Cardiac muscle cell (in vitro differentiated cells and primary cell): ENCODE results near the gene PTBP3. TPM values are rescaled to one million over a fixed set of nuclear protein-coding genes. Genes with fewer than 3 reads are reported as not detected.

Experiments
- DNase-seq, 2 donors: peaks; one replicate each; pipeline versions ENCODE4 v3.0.0 to v3.0.0-alpha.2; 2010 to 2017; ENCODE audit warnings: low read depth in 1 of 2, low spot score in 1 of 2
- H3K27ac ChIP-seq: fragments of 200-600 bp; sonication (generic); 2 replicates; pipeline ENCODE4 v1.5.1; 2016
- H3K27me3 ChIP-seq: fragments of 200-600 bp; sonication (generic); 2 replicates; pipeline ENCODE4 v1.6.0; 2016; ENCODE audit warnings: control low read depth
- H3K36me3 ChIP-seq: fragments of 200-600 bp; sonication (generic); 2 replicates; pipeline ENCODE4 v1.5.1; 2016; ENCODE audit warnings: control low read depth
- H3K4me1 ChIP-seq: fragments of 200-600 bp; sonication (generic); 2 replicates; pipeline ENCODE4 v1.8.1; 2017; ENCODE audit warnings: low read depth, mild to moderate bottlenecking, mixed run types
- H3K4me3 ChIP-seq: fragments of 200-600 bp; sonication (generic); 2 replicates; pipeline ENCODE4 v1.5.1; 2016; ENCODE audit warnings: mild to moderate bottlenecking
- H3K9me3 ChIP-seq: fragments of 200-600 bp; sonication (generic); 2 replicates; pipeline ENCODE4 v1.5.1; 2017; ENCODE audit warnings: low read depth, mild to moderate bottlenecking, control low read depth
- polyA plus RNA-seq: library from polyadenylated mRNA; unstranded; fragments of >200 nt; fragmentation: Nextera tagmentation; extraction: Ambion mirVana; gene quantifications from 2 replicates; pipeline ENCODE4 v1.2.1, GENCODE V29; 2016
- total RNA-seq: library from RNA; depleted of rRNA; stranded (reverse); fragments of >200 nt; gene quantifications from 2 replicates; pipeline ENCODE4 v1.2.3, GENCODE V29; 2016
- TF ChIP-seq, protein P1 (sequence below): IDR thresholded peaks from 2 replicates; pipeline ENCODE4 v1.5.1; 2012; ENCODE audit warnings: low read depth, mild to moderate bottlenecking, low read length

Gene PTBP3
- total and polyA plus RNA-seq, 2 experiments from 2014 or later: 6.2 to 15.5 TPM

DNA sequence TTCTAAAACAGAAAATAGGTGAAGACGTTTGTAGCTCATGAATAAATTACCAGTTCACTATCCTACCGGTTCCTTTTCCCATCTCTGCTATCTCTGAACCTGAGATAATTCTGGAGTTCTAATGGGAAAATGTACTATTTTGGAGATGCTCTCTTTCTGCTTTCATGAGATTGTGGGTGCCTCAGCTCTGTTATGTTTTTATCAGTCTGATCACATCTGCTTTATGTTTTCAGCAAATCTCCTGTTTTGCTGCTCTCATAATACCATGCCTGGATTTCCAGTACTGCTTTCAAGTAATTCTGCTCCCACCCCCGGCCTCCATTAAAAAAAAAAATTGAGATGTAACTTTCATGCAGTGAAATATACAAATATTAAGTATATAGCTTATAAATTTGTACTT, 149.2 kb downstream of the PTBP3 start:
- DNase-seq: no peak
- H3K36me3 ChIP-seq: no peaks in the 10 kb centered on the region
- no peaks in the 10 kb centered on the region for H3K9me3 ChIP-seq
- no peaks in the 10 kb centered on the region for H3K27me3 ChIP-seq
- H3K27ac ChIP-seq: no peak overlapping the region
- TF ChIP-seq, protein P1, sequence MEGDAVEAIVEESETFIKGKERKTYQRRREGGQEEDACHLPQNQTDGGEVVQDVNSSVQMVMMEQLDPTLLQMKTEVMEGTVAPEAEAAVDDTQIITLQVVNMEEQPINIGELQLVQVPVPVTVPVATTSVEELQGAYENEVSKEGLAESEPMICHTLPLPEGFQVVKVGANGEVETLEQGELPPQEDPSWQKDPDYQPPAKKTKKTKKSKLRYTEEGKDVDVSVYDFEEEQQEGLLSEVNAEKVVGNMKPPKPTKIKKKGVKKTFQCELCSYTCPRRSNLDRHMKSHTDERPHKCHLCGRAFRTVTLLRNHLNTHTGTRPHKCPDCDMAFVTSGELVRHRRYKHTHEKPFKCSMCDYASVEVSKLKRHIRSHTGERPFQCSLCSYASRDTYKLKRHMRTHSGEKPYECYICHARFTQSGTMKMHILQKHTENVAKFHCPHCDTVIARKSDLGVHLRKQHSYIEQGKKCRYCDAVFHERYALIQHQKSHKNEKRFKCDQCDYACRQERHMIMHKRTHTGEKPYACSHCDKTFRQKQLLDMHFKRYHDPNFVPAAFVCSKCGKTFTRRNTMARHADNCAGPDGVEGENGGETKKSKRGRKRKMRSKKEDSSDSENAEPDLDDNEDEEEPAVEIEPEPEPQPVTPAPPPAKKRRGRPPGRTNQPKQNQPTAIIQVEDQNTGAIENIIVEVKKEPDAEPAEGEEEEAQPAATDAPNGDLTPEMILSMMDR: no peak
- H3K4me3 ChIP-seq: no peak overlapping the region
- H3K4me1 ChIP-seq: no peaks in the 10 kb centered on the region

DNA sequence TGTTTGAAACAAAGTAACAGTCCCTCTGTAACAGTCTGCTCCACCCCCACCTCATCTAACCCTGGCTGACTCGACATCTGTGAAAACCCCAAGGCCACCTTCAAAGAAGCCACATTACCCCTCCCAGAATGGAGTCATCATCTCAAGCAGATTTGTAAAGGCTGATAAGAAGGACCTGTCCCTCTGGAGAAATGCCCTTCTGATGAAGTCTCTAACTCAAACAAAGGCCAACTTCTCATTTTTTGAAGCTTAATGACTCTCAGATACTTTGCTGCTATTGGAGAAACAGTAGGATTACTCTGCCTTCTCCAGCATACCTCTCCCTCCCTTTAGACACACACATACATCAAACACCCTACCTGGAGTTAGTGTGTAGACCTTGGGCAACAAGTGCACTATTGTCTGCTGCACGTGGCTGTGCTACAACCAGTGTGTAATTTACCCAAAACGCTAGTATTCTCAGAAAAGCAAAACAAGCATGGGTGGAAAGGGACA, 153.0 kb downstream of the PTBP3 start:
- Histone ChIP-seq H3K27me3 (peaks cover 5% of the 10 kb centered on the region), H3K4me1 (no peaks in the 10 kb centered on the region), H3K9me3 (no peaks in the 10 kb centered on the region), H3K36me3 (no peaks in the 10 kb centered on the region), H3K27ac (no peak overlapping the region), H3K4me3 (no peak overlapping the region)
- TF ChIP-seq, protein P1: no peak
- no peak for DNase-seq

DNA sequence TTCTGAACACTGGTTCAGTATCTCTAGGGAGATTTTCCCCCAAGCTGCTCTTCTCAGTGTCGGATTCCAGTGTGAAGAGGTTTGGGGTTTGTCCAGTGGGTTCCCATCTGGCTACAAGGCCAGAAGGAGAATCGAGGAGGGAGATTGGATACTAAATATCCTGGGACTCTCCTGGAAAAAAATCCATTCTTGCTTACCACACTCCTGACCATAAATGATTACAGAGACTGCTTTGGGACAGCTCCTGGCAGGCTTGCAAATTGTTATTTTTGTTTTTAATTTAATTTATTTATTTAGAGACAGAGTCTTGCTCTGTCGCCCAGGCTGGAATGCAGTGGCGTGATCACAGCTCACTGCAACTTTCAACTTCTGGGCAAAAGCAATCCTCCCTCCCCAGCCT, 153.6 kb downstream of the PTBP3 start:
- no peak overlapping the region for H3K27ac ChIP-seq
- no peaks in the 10 kb centered on the region for H3K36me3 ChIP-seq
- no peak overlapping the region for H3K4me3 ChIP-seq
- H3K4me1 ChIP-seq: no peaks in the 10 kb centered on the region
- H3K27me3 ChIP-seq: peaks cover 5% of the 10 kb centered on the region
- H3K9me3 ChIP-seq: no peaks in the 10 kb centered on the region
- TF ChIP-seq, protein P1: no peak
- DNase-seq: no peak

DNA sequence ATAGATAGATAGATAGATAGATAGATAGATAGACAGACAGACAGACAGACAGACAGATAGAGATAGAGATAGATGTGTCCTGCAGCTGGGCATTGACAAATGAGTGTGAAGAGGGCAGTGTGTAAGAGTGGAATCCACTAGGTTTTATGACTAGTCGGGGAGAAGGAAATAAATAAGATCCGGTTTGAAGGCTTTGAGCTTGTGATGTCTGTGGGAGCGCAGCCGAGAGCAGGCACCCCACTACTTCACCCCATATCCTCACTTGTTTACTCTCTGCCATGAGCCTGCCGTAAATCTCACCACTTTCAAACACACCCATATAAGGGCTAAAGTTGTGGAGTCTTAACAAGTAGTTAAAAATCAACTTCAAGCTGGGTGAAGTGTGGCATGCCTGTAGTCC, 156.9 kb downstream of the PTBP3 start:
- TF ChIP-seq, protein P1: no peak
- Histone ChIP-seq H3K4me3 (no peak overlapping the region), H3K27ac (no peak overlapping the region), H3K4me1 (no peaks in the 10 kb centered on the region), H3K9me3 (no peaks in the 10 kb centered on the region), H3K36me3 (no peaks in the 10 kb centered on the region), H3K27me3 (peaks cover 5% of the 10 kb centered on the region)
- no peak for DNase-seq

DNA sequence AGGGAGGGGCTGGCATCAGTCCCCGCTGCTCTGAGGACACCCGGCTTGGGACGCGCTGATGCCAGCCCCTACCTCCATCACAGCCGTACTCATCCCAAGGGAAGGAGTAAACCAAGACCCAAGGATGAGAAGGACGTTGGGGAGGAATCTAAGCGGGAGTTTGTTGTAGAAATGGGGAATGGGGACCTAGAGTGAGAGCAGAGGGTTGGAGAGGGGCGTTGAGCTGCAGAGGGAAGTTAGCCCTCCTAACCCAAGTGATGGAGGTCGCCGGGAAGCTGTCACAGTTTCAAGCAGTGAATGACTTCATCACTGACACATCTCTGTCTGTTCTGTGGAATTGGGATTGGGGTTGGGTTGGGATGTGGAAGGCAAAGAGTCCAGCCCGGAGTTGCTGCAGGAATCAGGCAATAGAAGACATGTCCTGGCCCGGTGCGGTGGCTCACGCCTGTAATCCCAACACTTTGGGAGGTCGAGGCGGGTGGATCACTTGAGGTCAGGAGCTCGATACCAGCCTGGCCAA, 157.6 kb downstream of the PTBP3 start:
- H3K27me3 ChIP-seq: peaks cover 5% of the 10 kb centered on the region
- no peak for DNase-seq

More for the DNA sequence above, 157.6 kb downstream of the PTBP3 start:
- H3K36me3 ChIP-seq: no peaks in the 10 kb centered on the region
- TF ChIP-seq, protein P1: no peak
- H3K4me1 ChIP-seq: no peaks in the 10 kb centered on the region
- no peaks in the 10 kb centered on the region for H3K9me3 ChIP-seq
- H3K27ac ChIP-seq: no peak overlapping the region
- peak overlapping the region; percentile 64 for H3K4me3 ChIP-seq
